Astrocyte of the spinal cord (primary cell): ENCODE results near the gene RNF141.

Experiments used
- DNase-seq: peaks from one replicate; pipeline ENCODE4 v3.0.0; 2011; ENCODE audit warnings: low read depth, low spot score
- H3K4me3 ChIP-seq: 2 replicates; pipeline ENCODE4 v1.5.1; 2011; ENCODE audit warnings: low read depth, mild to moderate bottlenecking, low read length, moderate library complexity
- in situ Hi-C: cut with HindIII; loops from 2 replicates; pipeline ENCODE4 v1.10.0; 2017; ENCODE audit warnings: low sequenced_read_pairs
- TF ChIP-seq, protein P1 (sequence below): IDR thresholded peaks from 2 replicates; pipeline ENCODE4 v1.5.1; 2012; ENCODE audit warnings: low read depth, mild to moderate bottlenecking, low read length, inconsistent platforms

Gene RNF141

DNA sequence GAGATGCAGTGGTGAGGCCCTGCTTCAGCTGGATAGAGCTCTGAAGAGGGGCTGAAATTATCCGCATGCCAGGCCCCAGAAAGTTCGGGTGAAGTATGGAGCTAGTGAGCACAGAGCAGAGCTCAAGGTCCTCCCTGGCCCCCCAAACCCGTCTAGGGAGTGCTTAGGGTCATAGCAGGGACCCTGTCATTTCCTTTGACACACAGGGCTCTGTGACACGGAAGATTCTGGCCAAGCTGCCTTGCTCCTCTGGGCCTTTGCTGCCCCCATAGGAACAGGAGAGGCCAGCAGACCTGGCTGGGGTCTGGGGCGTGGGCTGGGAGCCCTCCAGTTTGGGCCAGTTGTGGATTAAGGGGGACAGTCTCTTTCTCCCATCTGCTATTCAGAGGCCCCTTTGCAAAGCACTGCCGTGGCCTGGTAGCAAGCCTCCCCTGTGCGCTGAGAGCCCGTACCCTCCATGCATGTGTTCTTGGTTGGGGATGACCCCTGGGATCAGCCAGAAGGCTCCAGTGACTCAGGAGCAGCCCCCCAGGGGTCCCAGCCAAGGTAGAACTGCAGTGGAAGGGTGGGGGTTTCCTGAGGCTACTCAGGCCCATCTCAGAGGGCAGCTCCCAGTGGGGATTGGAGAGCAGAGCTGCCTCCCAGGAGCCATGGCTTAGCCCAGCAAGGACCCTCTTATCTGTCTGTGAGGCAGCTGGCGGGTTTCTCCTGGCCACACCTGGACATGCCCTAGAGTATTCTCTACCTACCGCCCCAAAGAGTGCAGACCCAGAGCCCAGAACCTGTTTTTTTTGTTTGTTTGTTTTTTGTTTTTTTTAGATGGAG, 42.3 kb downstream of the RNF141 start:
- H3K4me3 ChIP-seq = no peak overlapping the region
- no peak for DNase-seq
- in situ Hi-C loops = no loop called here
- TF ChIP-seq, protein P1, sequence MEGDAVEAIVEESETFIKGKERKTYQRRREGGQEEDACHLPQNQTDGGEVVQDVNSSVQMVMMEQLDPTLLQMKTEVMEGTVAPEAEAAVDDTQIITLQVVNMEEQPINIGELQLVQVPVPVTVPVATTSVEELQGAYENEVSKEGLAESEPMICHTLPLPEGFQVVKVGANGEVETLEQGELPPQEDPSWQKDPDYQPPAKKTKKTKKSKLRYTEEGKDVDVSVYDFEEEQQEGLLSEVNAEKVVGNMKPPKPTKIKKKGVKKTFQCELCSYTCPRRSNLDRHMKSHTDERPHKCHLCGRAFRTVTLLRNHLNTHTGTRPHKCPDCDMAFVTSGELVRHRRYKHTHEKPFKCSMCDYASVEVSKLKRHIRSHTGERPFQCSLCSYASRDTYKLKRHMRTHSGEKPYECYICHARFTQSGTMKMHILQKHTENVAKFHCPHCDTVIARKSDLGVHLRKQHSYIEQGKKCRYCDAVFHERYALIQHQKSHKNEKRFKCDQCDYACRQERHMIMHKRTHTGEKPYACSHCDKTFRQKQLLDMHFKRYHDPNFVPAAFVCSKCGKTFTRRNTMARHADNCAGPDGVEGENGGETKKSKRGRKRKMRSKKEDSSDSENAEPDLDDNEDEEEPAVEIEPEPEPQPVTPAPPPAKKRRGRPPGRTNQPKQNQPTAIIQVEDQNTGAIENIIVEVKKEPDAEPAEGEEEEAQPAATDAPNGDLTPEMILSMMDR = no peak

DNA sequence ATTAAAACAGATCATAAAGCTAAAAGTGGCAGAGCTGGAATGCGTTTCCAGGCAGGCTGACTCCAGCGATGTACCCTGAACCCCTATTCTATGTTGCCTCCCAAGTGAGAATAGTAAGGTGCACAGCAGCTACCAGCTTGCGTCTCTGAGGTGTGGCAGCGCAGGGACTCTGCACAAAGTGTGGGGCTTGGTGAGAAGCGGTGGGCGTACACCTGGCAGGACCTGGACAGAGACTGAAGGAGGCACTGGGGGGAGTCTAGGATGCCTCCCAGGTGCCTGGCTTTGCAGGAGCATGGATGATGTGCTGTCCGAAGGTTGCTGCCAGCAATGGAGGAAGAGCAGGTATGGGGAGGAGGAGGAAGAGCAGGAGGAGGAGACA, 43.0 kb downstream of the RNF141 start:
- DNase-seq = no peak
- in situ Hi-C loops = no loop called here
- no peak overlapping the region for H3K4me3 ChIP-seq
- TF ChIP-seq, protein P1 = no peak

DNA sequence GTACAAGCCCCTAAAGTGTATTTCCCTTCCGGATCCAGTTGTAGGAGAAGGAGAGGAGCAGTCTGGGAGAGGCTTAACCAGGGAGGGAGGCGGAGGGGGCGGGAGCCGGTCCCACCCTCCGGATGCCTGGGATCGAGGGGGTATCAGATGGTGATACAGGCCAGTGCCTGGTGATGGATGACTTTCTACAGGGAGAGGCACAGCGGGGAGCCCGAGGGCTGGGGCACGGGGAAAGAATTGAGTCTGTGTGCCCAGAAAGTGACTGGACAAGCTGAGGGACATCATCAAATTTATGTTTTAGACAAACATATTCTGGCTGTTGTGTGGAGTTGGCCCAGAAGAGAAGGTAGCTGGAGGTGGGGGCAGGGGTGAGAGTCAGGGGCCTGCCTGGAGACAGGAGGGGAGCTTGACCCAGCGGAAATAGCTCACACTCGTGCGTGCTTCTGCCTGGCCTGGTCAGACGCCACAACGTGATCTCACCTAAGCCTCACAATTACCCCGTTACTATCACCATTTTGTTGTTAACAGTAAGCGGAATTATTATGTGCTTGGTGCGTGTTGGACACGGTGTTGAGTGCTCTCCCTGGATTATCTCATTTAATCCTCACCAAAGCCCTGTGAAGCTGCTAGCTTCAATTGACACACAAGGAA, 43.5 kb downstream of the RNF141 start:
- in situ Hi-C loops = no loop called here
- no peak overlapping the region for H3K4me3 ChIP-seq
- DNase-seq = no peak
- TF ChIP-seq, protein P1 = no peak

DNA sequence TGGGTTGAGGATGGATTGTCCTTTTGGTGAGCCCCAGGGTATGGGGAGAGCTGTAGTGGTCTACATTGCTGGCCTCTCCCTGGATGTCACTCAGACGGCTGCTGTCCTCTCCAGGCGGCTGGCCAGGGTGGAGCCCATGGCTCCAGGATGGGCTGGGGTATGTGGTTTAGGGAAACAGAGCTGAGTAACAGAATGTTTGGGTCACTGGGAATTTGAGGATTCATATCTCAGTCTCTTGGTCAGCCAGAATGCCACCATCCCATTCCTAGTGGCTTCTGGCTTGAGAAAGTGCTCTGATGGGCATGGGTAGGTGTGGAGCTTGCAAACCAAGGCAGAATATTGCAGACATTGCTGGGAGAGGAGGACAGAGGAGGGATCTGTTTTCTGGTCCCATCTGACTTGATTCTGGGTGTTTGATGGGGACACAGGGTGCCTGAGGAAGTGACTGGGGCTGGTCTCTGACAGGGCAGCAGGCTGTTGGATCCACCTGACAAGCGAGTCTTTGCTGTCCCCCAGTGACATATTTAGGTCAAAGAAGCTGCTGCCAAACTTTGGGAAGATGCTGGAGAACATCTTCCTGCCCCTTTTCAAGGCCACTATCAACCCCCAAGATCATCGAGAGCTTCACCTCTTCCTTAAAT, 44.6 kb downstream of the RNF141 start:
- no peak for DNase-seq
- H3K4me3 ChIP-seq = no peak overlapping the region
- in situ Hi-C loops = no loop called here
- TF ChIP-seq, protein P1 = no peak

DNA sequence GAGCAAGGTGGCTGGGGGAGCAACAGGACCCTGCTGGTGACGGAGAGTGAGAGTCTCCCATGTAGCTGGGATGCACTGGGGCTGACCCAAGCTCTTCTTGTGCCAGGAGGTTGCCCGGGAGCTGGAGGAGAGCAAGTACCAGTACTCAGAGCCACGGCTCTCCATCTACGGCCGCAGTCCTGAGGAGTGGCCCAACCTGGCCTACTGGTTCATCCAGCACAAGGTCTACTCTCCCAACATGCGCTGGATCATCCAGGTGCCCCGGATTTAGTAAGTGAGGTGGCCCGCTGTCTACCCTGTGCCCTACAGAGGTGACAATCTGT, 45.6 kb downstream of the RNF141 start:
- H3K4me3 ChIP-seq = no peak overlapping the region
- in situ Hi-C loops = no loop called here
- TF ChIP-seq, protein P1 = no peak
- no peak for DNase-seq

DNA sequence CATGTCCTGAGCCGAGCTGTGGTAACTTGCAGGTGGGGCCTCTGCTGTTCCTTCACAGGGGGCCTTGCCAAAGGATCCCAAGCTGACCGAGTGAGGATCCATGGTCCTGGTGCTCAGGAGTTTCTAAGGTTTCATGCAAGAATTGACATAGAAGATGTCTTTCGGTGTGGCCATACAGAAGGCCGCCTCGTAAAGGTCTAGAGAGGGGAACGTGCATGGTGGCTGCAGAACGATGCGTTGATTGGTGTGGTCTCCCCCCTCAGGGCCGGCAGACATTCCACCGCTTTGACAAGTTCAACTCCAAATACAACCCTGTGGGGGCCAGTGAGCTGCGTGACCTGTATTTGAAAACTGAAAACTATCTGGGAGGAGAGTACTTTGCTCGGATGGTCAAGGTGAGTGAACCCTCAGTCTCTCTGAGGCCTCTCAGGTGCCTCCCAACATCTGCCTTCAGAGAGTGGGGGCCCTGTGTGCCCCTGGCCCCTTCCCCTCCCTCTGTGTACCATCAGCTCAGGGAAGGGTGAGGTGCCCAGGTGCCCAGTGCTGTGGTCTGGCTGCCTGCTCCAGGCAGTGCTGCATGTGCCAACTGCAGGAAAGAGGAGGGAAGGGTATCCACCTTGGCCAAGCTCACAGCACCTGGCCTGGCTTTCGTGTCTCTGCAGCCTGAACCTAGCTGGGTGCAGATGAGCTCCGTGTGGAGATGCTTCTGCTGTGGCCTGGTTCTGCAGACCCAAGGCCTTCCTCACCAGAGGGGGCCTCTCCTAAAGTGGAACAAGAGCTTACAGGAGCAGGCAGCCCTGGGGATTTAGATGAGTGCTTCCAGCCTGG, 46.1 kb downstream of the RNF141 start:
- no peak for DNase-seq
- H3K4me3 ChIP-seq = no peak overlapping the region
- in situ Hi-C loops = no loop called here
- TF ChIP-seq, protein P1 = no peak
